H9 (cell line): Measurements from ENCODE around the gene KNSTRN. TPM values are rescaled to one million over a fixed set of nuclear protein-coding genes. Genes with fewer than 3 reads are reported as not detected.

Source experiments
- DNase-seq: peaks from one replicate; pipeline ENCODE4 v3.0.0-alpha.2; 2017
- H2AFZ ChIP-seq: one replicate; pipeline ENCODE4 v1.6.1; 2013; ENCODE audit warnings: mild to moderate bottlenecking, low read length, control low read depth, moderate library complexity
- H2AK5ac ChIP-seq: 2 replicates; pipeline ENCODE4 v1.6.1; 2013; ENCODE audit warnings: low read length, control low read depth, mixed read lengths; ENCODE audit not compliant: insufficient read length
- H2BK120ac ChIP-seq: one replicate; pipeline ENCODE4 v1.6.1; 2013; ENCODE audit warnings: low read depth, mild to moderate bottlenecking, low read length, control low read depth, inconsistent platforms; ENCODE audit not compliant: poor library complexity, severe bottlenecking
- H2BK12ac ChIP-seq: 2 replicates; pipeline ENCODE4 v1.6.1; 2013; ENCODE audit warnings: low read length, control low read depth, mixed read lengths, low read depth; ENCODE audit not compliant: insufficient read length
- H2BK15ac ChIP-seq: 2 replicates; pipeline ENCODE4 v1.6.1; 2013; ENCODE audit warnings: low read depth, low read length, control low read depth
- H2BK20ac ChIP-seq: one replicate; pipeline ENCODE4 v1.6.1; 2013; ENCODE audit warnings: low read depth, mild to moderate bottlenecking, low read length, control low read depth, inconsistent platforms; ENCODE audit not compliant: poor library complexity, severe bottlenecking
- H2BK5ac ChIP-seq: 2 replicates; pipeline ENCODE4 v1.6.1; 2013; ENCODE audit warnings: low read length, control low read depth, mixed read lengths; ENCODE audit not compliant: insufficient read length
- H3K14ac ChIP-seq: 2 replicates; pipeline ENCODE4 v1.6.1; 2013; ENCODE audit warnings: low read length, control low read depth; ENCODE audit not compliant: insufficient read depth
- H3K18ac ChIP-seq: 2 replicates; pipeline ENCODE4 v1.6.1; 2013; ENCODE audit warnings: low read depth, mild to moderate bottlenecking, mixed read lengths, low read length, control low read depth; ENCODE audit not compliant: insufficient read length
- H3K23ac ChIP-seq: 2 replicates; pipeline ENCODE4 v1.6.1; 2013; ENCODE audit warnings: low read length, control low read depth, mixed read lengths, low read depth; ENCODE audit not compliant: insufficient read length
- H3K23me2 ChIP-seq: 2 replicates; pipeline ENCODE4 v1.6.1; 2013; ENCODE audit warnings: low read depth, mild to moderate bottlenecking, mixed read lengths, low read length, control low read depth; ENCODE audit not compliant: insufficient read length, poor library complexity, severe bottlenecking
- H3K27ac ChIP-seq: 2 replicates; pipeline ENCODE4 v1.5.1; 2013; ENCODE audit warnings: low read length, control low read depth, mixed read lengths, low read depth; ENCODE audit not compliant: insufficient read length
- H3K27me3 ChIP-seq: 2 replicates; pipeline ENCODE4 v1.6.1; 2013; ENCODE audit warnings: low read length, control low read depth, inconsistent platforms; ENCODE audit not compliant: insufficient read depth
- H3K4ac ChIP-seq: 2 replicates; pipeline ENCODE4 v1.6.1; 2013; ENCODE audit warnings: low read depth, mild to moderate bottlenecking, control low read depth, inconsistent platforms, low read length, moderate library complexity
- H3K4me1 ChIP-seq: 2 replicates; pipeline ENCODE4 v1.6.1; 2013; ENCODE audit warnings: low read length, control low read depth, inconsistent platforms; ENCODE audit not compliant: insufficient read depth
- H3K4me2 ChIP-seq: 2 replicates; pipeline ENCODE4 v1.6.1; 2013; ENCODE audit warnings: low read length, control low read depth, mixed read lengths; ENCODE audit not compliant: insufficient read length, insufficient read depth
- H3K56ac ChIP-seq: 2 replicates; pipeline ENCODE4 v1.6.1; 2013; ENCODE audit warnings: low read depth, mild to moderate bottlenecking, mixed read lengths, low read length, control low read depth; ENCODE audit not compliant: insufficient read length
- H3K79me1 ChIP-seq: 2 replicates; pipeline ENCODE4 v1.6.1; 2013; ENCODE audit warnings: low read depth, mild to moderate bottlenecking, moderate library complexity, low read length, control low read depth, inconsistent platforms; ENCODE audit not compliant: insufficient read depth, poor library complexity, severe bottlenecking
- H3K79me2 ChIP-seq: 2 replicates; pipeline ENCODE4 v1.6.1; 2013; ENCODE audit warnings: low read length, control low read depth, inconsistent platforms; ENCODE audit not compliant: insufficient read depth
- H3K9ac ChIP-seq: 2 replicates; pipeline ENCODE4 v1.6.1; 2013; ENCODE audit warnings: low read length, control low read depth, mixed read lengths; ENCODE audit not compliant: insufficient read length; ENCODE audit errors: extremely low read depth
- H3K9me3 ChIP-seq: one replicate; pipeline ENCODE4 v1.6.1; 2013; ENCODE audit warnings: low read depth, low read length, inconsistent platforms; ENCODE audit not compliant: control insufficient read depth
- H3T11ph ChIP-seq: one replicate; pipeline ENCODE4 v1.6.1; 2013; ENCODE audit warnings: mild to moderate bottlenecking, low read length, control low read depth, inconsistent platforms
- H4K20me1 ChIP-seq: one replicate; pipeline ENCODE4 v1.6.1; 2013; ENCODE audit not compliant: control insufficient read depth, insufficient read length, insufficient read depth
- H4K5ac ChIP-seq: 2 replicates; pipeline ENCODE4 v1.6.1; 2013; ENCODE audit warnings: low read depth, mild to moderate bottlenecking, mixed read lengths, low read length, control low read depth; ENCODE audit not compliant: insufficient read length
- H4K8ac ChIP-seq: replicated peaks from 2 replicates; pipeline ENCODE4 v1.6.1; 2013; ENCODE audit warnings: low read length, control low read depth, mixed read lengths, low read depth; ENCODE audit not compliant: insufficient read length
- H4K91ac ChIP-seq: 2 replicates; pipeline ENCODE4 v1.6.1; 2013; ENCODE audit warnings: low read depth, mild to moderate bottlenecking, moderate library complexity, mixed read lengths, low read length, control low read depth; ENCODE audit not compliant: insufficient read length
- H3K27ac Mint-ChIP-seq, 3 experiments: 2 replicates in 2 of 3; 3 replicates in 1 of 3; pipeline ENCODE4 v1.8.0; 2020 to 2021; ENCODE audit warnings: mixed read lengths in 3 of 3, mild to moderate bottlenecking in 1 of 3, moderate library complexity in 1 of 3
- H3K27me3 Mint-ChIP-seq: 2 replicates; pipeline ENCODE4 v1.8.0; 2021; ENCODE audit warnings: low read depth, mild to moderate bottlenecking, moderate library complexity, mixed read lengths
- H3K36me3 Mint-ChIP-seq, 3 experiments: 2 replicates in 2 of 3; 3 replicates in 1 of 3; pipeline ENCODE4 v1.8.0; 2020 to 2021; ENCODE audit warnings: low read depth in 3 of 3, mixed read lengths in 3 of 3; ENCODE audit not compliant: insufficient read depth in 1 of 3
- H3K4me1 Mint-ChIP-seq, 2 experiments: 2 replicates each; pipeline ENCODE4 v1.8.0; 2020; ENCODE audit warnings: mixed read lengths in 2 of 2
- H3K4me3 Mint-ChIP-seq, 2 experiments: 2 replicates in 1 of 2; 3 replicates in 1 of 2; pipeline ENCODE4 v1.8.0; 2020 to 2021; ENCODE audit warnings: mild to moderate bottlenecking in 2 of 2, mixed read lengths in 2 of 2, moderate library complexity in 1 of 2
- H3K9me3 Mint-ChIP-seq, 2 experiments: 2 replicates in 1 of 2; 3 replicates in 1 of 2; pipeline ENCODE4 v1.8.0; 2020; ENCODE audit warnings: mild to moderate bottlenecking in 2 of 2, mixed read lengths in 2 of 2, moderate library complexity in 1 of 2
- WGBS: extraction: QIAGEN DNeasy Blood & Tissue Kit; methylation state at CpG from one replicate; pipeline ENCODE4 v1.1.7; 2013; ENCODE audit warnings: missing lambda C conversion rate, low lambda C conversion rate, mixed read lengths; ENCODE audit not compliant: insufficient read length; ENCODE audit errors: extremely low coverage; 5-methylcytosine and 5-hydroxymethylcytosine counted together
- total RNA-seq: library from RNA; stranded (reverse); gene quantifications from 2 replicates; pipeline ENCODE4 v1.2.1, GENCODE V29; 2021
- TF ChIP-seq, protein P1 (sequence below): fragments of 200-600 bp; sonication (generic); conservative IDR thresholded peaks from 3 replicates; pipeline ENCODE4 v1.8.0; 2021; ENCODE audit warnings: antibody characterized with exemption, mild to moderate bottlenecking

Gene KNSTRN
- total RNA-seq, 1 experiment from 2014 or later = 53.9 TPM

DNA sequence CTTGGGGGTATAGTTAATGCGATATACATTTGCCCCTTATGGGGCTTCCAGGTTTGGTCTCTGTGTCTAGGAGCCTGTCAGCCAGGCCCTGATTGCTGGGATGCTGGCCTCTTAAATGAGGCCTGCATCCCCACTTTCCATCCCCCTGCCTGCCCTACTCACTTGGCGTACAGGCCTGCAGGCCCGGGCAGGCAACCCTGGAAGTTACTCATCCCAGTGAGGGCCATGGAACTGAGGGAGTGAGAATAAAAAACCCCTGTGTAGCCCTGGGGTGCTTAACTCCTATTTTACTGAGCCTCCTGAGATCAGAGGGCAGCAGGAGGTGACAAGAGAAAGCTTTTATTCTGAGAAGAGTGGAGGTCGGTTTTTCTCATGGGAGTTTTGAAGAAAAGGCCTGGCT, 22.5 kb upstream of the KNSTRN start:
- no peaks in the 10 kb centered on the region; a peak in 1 of 7 replicates for H3K36me3 Mint-ChIP-seq
- H3K23ac ChIP-seq = no peak overlapping the region
- no peak overlapping the region for H3K27ac ChIP-seq
- no peak overlapping the region for H3K27ac Mint-ChIP-seq
- H4K5ac ChIP-seq = no peak overlapping the region
- H3K4me2 ChIP-seq = no peak overlapping the region
- no peaks in the 10 kb centered on the region; the same call in 1 of the 2 replicates for H3K4me1 ChIP-seq
- H3K56ac ChIP-seq = no peak overlapping the region
- no peak overlapping the region for H4K91ac ChIP-seq
- H3K23me2 ChIP-seq = peaks cover 4% of the 10 kb centered on the region
- peaks cover 51% of the 10 kb centered on the region for H3K27me3 Mint-ChIP-seq
- H3K9me3 ChIP-seq = no peaks in the 10 kb centered on the region
- no peak overlapping the region for H2AK5ac ChIP-seq
- peaks cover 9 to 21% of the 10 kb centered on the region in 2 experiments for H3K4me1 Mint-ChIP-seq
- H3K79me1 ChIP-seq = no peaks in the 10 kb centered on the region
- no peak overlapping the region for H2BK12ac ChIP-seq
- H2BK15ac ChIP-seq = no peak overlapping the region
- WGBS = no CpG with 5 or more reads among the region's 4 CpGs
- no peak for DNase-seq
- no peak overlapping the region for H3K4ac ChIP-seq
- H2BK5ac ChIP-seq = no peak overlapping the region
- no peak overlapping the region for H3T11ph ChIP-seq
- TF ChIP-seq, protein P1, sequence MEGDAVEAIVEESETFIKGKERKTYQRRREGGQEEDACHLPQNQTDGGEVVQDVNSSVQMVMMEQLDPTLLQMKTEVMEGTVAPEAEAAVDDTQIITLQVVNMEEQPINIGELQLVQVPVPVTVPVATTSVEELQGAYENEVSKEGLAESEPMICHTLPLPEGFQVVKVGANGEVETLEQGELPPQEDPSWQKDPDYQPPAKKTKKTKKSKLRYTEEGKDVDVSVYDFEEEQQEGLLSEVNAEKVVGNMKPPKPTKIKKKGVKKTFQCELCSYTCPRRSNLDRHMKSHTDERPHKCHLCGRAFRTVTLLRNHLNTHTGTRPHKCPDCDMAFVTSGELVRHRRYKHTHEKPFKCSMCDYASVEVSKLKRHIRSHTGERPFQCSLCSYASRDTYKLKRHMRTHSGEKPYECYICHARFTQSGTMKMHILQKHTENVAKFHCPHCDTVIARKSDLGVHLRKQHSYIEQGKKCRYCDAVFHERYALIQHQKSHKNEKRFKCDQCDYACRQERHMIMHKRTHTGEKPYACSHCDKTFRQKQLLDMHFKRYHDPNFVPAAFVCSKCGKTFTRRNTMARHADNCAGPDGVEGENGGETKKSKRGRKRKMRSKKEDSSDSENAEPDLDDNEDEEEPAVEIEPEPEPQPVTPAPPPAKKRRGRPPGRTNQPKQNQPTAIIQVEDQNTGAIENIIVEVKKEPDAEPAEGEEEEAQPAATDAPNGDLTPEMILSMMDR = no peak
- no peak overlapping the region for H4K8ac ChIP-seq
- H3K27me3 ChIP-seq = peaks cover 3% of the 10 kb centered on the region
- H3K18ac ChIP-seq = no peak overlapping the region
- no peaks in the 10 kb centered on the region for H3K79me2 ChIP-seq
- no peak overlapping the region for H2AFZ ChIP-seq
- no peaks in the 10 kb centered on the region for H4K20me1 ChIP-seq
- no peaks in the 10 kb centered on the region for H3K9me3 Mint-ChIP-seq
- no peak overlapping the region for H3K9ac ChIP-seq
- no peak overlapping the region for H2BK20ac ChIP-seq
- H2BK120ac ChIP-seq = no peak overlapping the region
- no peak overlapping the region for H3K14ac ChIP-seq
- H3K4me3 Mint-ChIP-seq = no peak overlapping the region; a peak in 1 of 5 replicates
